SK-N-MC (cell line): Measurements from ENCODE around the gene MMP21.

ENCODE experiments used
- EZH2 ChIP-seq: fragments of 200-600 bp; sonication (generic); IDR thresholded peaks from one replicate; pipeline ENCODE4 v1.6.1; 2017; ENCODE audit warnings: antibody characterized with exemption
- POLR2AphosphoS5 ChIP-seq: IDR thresholded peaks from 2 replicates; pipeline ENCODE4 v1.6.1; 2012; ENCODE audit warnings: mild to moderate bottlenecking, low read depth, low read length, borderline replicate concordance

- no peak for TF ChIP-seq POLR2AphosphoS5
- TF ChIP-seq EZH2: no peak
These were observed 1.7 kb downstream of the MMP21 start for GRCh38 chr10:125773687-125774543.
